ENCODE results near the gene KCNJ5. TPM values are rescaled to one million over a fixed set of nuclear protein-coding genes. Genes with fewer than 3 reads are reported as not detected.

Gene KCNJ5
- total RNA-seq, 1 experiment from 2014 or later: 0.22 TPM

- ATAC-seq (no peak), DNase-seq (ENCODE audit: low spot score) (no peak)
- Mint-ChIP-seq H3K27ac (no peak overlapping the region), H3K4me3 (no peak overlapping the region), H3K4me1 (peaks cover 19% of the 10 kb centered on the region), H3K36me3 (no peaks in the 10 kb centered on the region), H3K27me3 (ENCODE audit: low read depth) (peaks cover 44% of the 10 kb centered on the region), H3K9me3 (no peaks in the 10 kb centered on the region)
- ChIA-PET POLR2A (no interaction called here), CTCF (interaction anchor here (0.7 to 2.0 kb wide), 3 partner anchors 35 to 56 kb away, joined by 3 to 4 read pairs (median 4); no protein-coding TSS in a partner anchor)
- TF ChIP-seq CBFB (CRISPR knock-in tag; IDR thresholded peaks at IDR 0.05; ENCODE audit: low read depth) (no peak), TEAD1 (CRISPR knock-in tag; IDR thresholded peaks at IDR 0.05) (no peak), ESRRA (CRISPR knock-in tag; IDR thresholded peaks at IDR 0.05; ENCODE audit: borderline replicate concordance) (no peak), SOX15 (CRISPR knock-in tag; IDR thresholded peaks at IDR 0.05) (no peak), HMGA2 (CRISPR knock-in tag; IDR thresholded peaks at IDR 0.05) (no peak)
Measured at GRCh38 chr11:128941110-128941509, 50.0 kb downstream of the KCNJ5 start.

- H3K36me3 Mint-ChIP-seq: no peaks in the 10 kb centered on the region
- H3K9me3 Mint-ChIP-seq: no peaks in the 10 kb centered on the region
- ChIA-PET POLR2A (no interaction called here), CTCF (interaction anchor here (0.8 to 2.1 kb wide), 5 partner anchors 15 to 57 kb away, joined by 3 to 10 read pairs (median 4); no protein-coding TSS in a partner anchor)
- H3K4me1 Mint-ChIP-seq: peaks cover 12% of the 10 kb centered on the region
- DNase-seq (ENCODE audit: low spot score): no peak
- H3K27me3 Mint-ChIP-seq (ENCODE audit: low read depth): peaks cover 41% of the 10 kb centered on the region
- ATAC-seq: no peak
- H3K4me3 Mint-ChIP-seq: no peak overlapping the region
- no peak overlapping the region for H3K27ac Mint-ChIP-seq
- no peak for TF ChIP-seq ZNF219 (CRISPR knock-in tag; IDR thresholded peaks at IDR 0.05; ENCODE audit: borderline replicate concordance)
- TF ChIP-seq NR1H2 (CRISPR knock-in tag; IDR thresholded peaks at IDR 0.05): no peak
- TF ChIP-seq HMGA2 (CRISPR knock-in tag; IDR thresholded peaks at IDR 0.05): no peak
- no peak for TF ChIP-seq USF1 (CRISPR knock-in tag; IDR thresholded peaks at IDR 0.05)
- TF ChIP-seq E2F1 (CRISPR knock-in tag; IDR thresholded peaks at IDR 0.05): no peak
Measured at GRCh38 chr11:128941573-128942271, 50.6 kb downstream of the KCNJ5 start.

GRCh38 chr11:128942272-128942612, 51.1 kb downstream of the KCNJ5 start:
- H3K36me3 Mint-ChIP-seq: no peaks in the 10 kb centered on the region

DNA sequence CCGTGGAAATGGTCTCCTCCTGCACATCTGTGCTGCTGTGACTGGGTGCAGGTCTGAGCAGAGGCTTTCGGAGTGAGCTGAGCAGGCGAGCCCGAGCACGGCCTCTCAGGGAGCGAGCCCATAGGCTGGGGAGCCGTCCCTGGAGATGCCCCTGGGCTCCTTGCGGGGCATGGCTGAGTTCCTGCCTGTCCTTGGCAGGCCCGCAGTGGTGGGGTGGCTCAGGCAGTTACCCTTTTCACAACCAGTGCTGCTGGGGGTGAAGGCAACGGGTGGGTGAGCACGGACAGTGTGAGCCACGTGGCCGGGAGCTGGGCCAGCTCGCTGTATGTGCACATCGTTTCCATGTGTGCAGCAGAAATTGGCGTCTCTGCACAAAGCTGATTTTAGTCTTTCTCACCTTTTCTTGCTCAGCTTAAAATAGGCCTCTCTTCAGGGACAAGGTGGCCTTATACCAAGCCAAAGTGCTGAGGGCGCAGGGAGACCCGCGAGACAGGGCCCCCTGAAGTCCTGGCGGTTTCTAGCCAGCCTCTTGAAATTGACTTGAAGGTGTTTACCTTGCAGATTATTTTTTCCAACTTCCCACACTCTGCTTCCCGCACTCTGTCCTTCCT, 51.8 kb downstream of the KCNJ5 start, which contains the start of gene TP53AIP1:
Gene TP53AIP1, minus strand, starts transcription at position 55 of the 611 bp plus-strand sequence. CDS start 5,053 bp downstream, outside the sequence.
- Mint-ChIP-seq H3K4me1 (peaks cover under 1% of the 10 kb centered on the region; the same call in 1 of the 2 replicates), H3K27me3 (ENCODE audit: low read depth) (peaks cover 31% of the 10 kb centered on the region), H3K4me3 (no peak within 1 kb of the TSS), H3K27ac (no peak within 1 kb of the TSS), H3K9me3 (no peaks in the 10 kb centered on the region), H3K36me3 (no peaks in the 10 kb centered on the region)
- ChIA-PET POLR2A (no interaction called here), CTCF (interaction anchor here (0.6 to 2.1 kb wide), 8 partner anchors 10 to 112 kb away, joined by 3 to 14 read pairs (median 6); no protein-coding TSS in a partner anchor)
- DNase-seq (ENCODE audit: low spot score): no peak
- ATAC-seq: no peak
- TF ChIP-seq, protein P1, sequence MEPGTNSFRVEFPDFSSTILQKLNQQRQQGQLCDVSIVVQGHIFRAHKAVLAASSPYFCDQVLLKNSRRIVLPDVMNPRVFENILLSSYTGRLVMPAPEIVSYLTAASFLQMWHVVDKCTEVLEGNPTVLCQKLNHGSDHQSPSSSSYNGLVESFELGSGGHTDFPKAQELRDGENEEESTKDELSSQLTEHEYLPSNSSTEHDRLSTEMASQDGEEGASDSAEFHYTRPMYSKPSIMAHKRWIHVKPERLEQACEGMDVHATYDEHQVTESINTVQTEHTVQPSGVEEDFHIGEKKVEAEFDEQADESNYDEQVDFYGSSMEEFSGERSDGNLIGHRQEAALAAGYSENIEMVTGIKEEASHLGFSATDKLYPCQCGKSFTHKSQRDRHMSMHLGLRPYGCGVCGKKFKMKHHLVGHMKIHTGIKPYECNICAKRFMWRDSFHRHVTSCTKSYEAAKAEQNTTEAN (CRISPR knock-in tag; IDR thresholded peaks at IDR 0.05): no peak
- TF ChIP-seq ETV6 (CRISPR knock-in tag; IDR thresholded peaks at IDR 0.05): no peak
- no peak for TF ChIP-seq CREB1 (CRISPR knock-in tag; IDR thresholded peaks at IDR 0.05)
- no peak for TF ChIP-seq KAT7 (CRISPR knock-in tag; IDR thresholded peaks at IDR 0.05; ENCODE audit: borderline replicate concordance)

More at GRCh38 chr11:128942272-128942612, 51.1 kb downstream of the KCNJ5 start:
- Mint-ChIP-seq H3K27me3 (ENCODE audit: low read depth) (peaks cover 38% of the 10 kb centered on the region), H3K27ac (no peak overlapping the region), H3K4me3 (no peak overlapping the region), H3K4me1 (peaks cover 7% of the 10 kb centered on the region), H3K9me3 (no peaks in the 10 kb centered on the region)
- ATAC-seq (no peak), DNase-seq (ENCODE audit: low spot score) (no peak)
- POLR2A ChIA-PET: no interaction called here
- TF ChIP-seq MYBL2 (CRISPR knock-in tag; IDR thresholded peaks at IDR 0.05) (no peak), FOXP4 (CRISPR knock-in tag; IDR thresholded peaks at IDR 0.05) (no peak), FOXJ3 (CRISPR knock-in tag; IDR thresholded peaks at IDR 0.05; ENCODE audit: borderline replicate concordance) (no peak), ESRRA (CRISPR knock-in tag; IDR thresholded peaks at IDR 0.05; ENCODE audit: borderline replicate concordance) (no peak)
- CTCF ChIA-PET: interaction anchor here (0.8 to 2.1 kb wide), 5 partner anchors 14 to 62 kb away, joined by 3 to 10 read pairs (median 5); no protein-coding TSS in a partner anchor

All from WTC11 (cell line).